ENCODE data around the gene AP4E1.
"Not testable (repeated sequence)": the region's sequence is repeated elsewhere in the genome, so short reads cannot be mapped to it uniquely, and the experiment has no call there.

The AP4E1 gene

DNA sequence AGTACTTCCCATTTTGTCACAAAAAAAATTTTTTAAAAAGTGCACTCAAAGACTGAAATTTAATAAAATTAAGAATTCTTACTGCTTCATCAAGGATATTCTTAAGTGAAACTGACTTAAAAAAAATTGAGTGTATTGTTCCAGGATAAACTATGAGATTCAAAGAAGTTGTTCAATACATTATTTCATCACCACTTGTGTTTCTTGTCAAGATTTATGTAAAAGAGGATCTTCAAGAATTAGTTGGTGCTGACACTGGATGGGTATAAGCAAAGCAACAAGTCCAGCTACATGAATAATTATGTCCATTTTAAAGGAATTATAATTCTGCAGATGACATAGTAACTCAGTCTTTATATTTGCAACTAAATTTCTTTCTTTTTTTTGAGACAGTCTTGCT is 4.3 kb upstream of the AP4E1 start:
- no peak for DNase-seq (ENCODE audit: low spot score in 2 of 2)

DNA sequence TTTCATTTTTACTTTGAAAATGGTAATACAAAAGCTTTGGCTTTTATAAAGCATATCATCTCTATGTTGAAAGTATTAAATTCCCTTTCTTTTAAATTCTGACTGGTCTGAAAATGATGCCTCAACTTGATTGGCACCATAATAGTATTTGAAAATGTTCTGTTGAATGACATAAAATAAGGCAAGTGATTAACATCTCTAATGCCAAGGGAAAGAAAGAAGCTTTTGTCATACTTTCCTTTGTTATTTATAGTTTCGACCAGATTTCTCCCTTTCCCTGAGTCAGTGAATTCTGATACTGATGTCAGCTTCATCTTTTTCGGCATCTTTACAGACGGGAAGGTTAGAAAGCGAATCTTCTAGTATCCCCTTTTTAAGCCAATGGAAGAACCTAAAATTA is 3.4 kb upstream of the AP4E1 start:
- no peak overlapping the region for H3K4me3 Mint-ChIP-seq
- ATAC-seq (replicated peaks; ENCODE audit: extremely low read depth, poor library complexity, severe bottlenecking) (no peak), DNase-seq (ENCODE audit: low spot score in 2 of 2) (no peak)
- no peaks in the 10 kb centered on the region for H3K27me3 Mint-ChIP-seq
- H3K9me3 Mint-ChIP-seq = no peaks in the 10 kb centered on the region
- peaks cover 17% of the 10 kb centered on the region for H3K4me1 Mint-ChIP-seq
- no peak overlapping the region for H3K27ac Mint-ChIP-seq (ENCODE audit: low read depth)
- H3K36me3 Mint-ChIP-seq (ENCODE audit: insufficient read depth) = peaks cover 30% of the 10 kb centered on the region

More for the DNA sequence above, 4.3 kb upstream of the AP4E1 start:
- Mint-ChIP-seq H3K27me3 (no peaks in the 10 kb centered on the region), H3K36me3 (ENCODE audit: insufficient read depth) (peaks cover 27% of the 10 kb centered on the region), H3K4me3 (no peak overlapping the region), H3K9me3 (no peaks in the 10 kb centered on the region), H3K27ac (ENCODE audit: low read depth) (no peak overlapping the region), H3K4me1 (peaks cover 15% of the 10 kb centered on the region)
- ATAC-seq (replicated peaks; ENCODE audit: extremely low read depth, poor library complexity, severe bottlenecking) = no peak

DNA sequence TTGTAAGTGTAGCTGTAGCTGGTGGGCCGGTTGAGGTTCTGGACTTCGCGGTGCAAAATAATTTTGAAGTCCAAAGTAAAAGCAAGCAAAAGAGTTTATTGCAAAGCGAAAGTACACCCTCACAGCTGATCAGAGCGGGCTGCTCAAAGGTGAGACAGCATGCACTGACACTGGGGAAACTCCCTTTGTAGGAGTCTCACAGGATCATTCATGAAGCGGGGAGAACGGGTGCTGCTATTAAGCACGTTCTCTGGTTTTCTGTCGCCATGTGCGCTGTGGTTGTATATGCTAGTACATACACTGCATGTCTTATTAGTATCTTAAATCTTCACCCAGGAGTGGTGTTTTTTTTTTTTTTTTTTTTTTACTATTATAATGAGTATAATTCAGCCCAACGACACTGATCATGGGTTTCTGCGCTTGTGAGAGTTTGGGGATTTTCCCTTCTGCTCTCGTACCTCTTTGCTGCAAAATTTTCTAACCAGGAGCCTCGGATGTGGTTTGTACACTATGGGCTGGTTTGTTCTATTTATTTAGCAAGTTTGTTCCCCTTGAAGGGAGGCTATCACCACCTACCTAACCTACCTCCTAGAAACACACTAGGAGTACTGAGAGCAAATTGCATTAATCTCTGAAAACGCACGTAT is 1.4 kb upstream of the AP4E1 start:
- ATAC-seq (replicated peaks; ENCODE audit: extremely low read depth, poor library complexity, severe bottlenecking) (peak; percentile 75), DNase-seq (ENCODE audit: low spot score in 2 of 2) (peak; percentile 47 to 82)
- H3K27ac Mint-ChIP-seq (ENCODE audit: low read depth) = peak overlapping the region; percentile 98
- H3K4me3 Mint-ChIP-seq = peak overlapping the region; percentile 92
- peaks cover 27% of the 10 kb centered on the region for H3K4me1 Mint-ChIP-seq
- H3K9me3 Mint-ChIP-seq = no peaks in the 10 kb centered on the region
- peaks cover 36% of the 10 kb centered on the region for H3K36me3 Mint-ChIP-seq (ENCODE audit: insufficient read depth)
- H3K27me3 Mint-ChIP-seq = no peaks in the 10 kb centered on the region

- peaks cover 27% of the 10 kb centered on the region for H3K4me1 Mint-ChIP-seq
- H3K4me3 Mint-ChIP-seq = peak overlapping the region; percentile 92
- H3K36me3 Mint-ChIP-seq (ENCODE audit: insufficient read depth) = peaks cover 38% of the 10 kb centered on the region
- H3K27ac Mint-ChIP-seq (ENCODE audit: low read depth) = peak overlapping the region; percentile 98
- H3K9me3 Mint-ChIP-seq = no peaks in the 10 kb centered on the region
- DNase-seq (ENCODE audit: low spot score in 2 of 2) (peak; percentile 37 to 40), ATAC-seq (replicated peaks; ENCODE audit: extremely low read depth, poor library complexity, severe bottlenecking) (peak; percentile 40)
- H3K27me3 Mint-ChIP-seq = no peaks in the 10 kb centered on the region
These were observed 778 bp upstream of the AP4E1 start for GRCh38 chr15:50907601-50908208.

DNA sequence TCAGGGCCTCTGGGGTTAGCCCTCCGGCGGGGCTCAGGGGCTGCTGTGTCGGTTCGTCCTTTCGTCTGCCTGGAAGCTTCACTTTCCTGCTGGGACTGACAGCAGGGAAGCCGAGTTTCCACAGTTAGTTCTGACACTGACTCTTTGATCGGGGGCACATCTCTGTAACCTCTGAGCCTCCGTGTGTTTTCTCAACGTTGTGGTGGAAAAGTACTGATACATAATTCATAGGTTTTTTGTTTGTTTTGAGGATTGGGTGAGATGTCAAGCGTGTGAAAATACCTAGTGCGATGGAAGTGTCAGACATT is 481 bp downstream of the AP4E1 start:
- no peak for DNase-seq (ENCODE audit: low spot score in 2 of 2)
- Mint-ChIP-seq H3K27me3 (no peaks in the 10 kb centered on the region), H3K27ac (ENCODE audit: low read depth) (peak overlapping the region; percentile 98), H3K4me3 (peak overlapping the region; percentile 92), H3K36me3 (ENCODE audit: insufficient read depth) (peaks cover 42% of the 10 kb centered on the region), H3K4me1 (peaks cover 32% of the 10 kb centered on the region), H3K9me3 (no peaks in the 10 kb centered on the region)
- ATAC-seq (replicated peaks; ENCODE audit: extremely low read depth, poor library complexity, severe bottlenecking) = no peak

DNA sequence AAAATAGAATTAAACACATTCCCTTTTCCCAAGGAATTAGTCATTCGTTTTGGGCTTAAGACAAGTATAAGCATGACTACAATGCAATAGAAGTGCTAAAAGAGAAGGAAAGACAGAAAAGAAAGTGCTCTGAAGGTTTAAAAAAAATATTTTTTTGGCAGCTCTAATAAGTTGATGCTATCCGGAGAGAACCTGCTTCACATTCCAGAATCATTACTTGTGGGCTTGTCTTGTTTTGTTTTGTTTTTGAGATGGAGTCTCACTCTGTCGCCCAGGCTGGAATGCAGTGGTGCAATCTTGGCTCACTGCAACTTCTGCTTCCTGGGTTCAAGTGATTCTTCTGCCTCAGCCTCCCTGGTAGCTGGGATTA is 1.9 kb downstream of the AP4E1 start:
- peak overlapping the region; percentile 36 for H3K4me3 Mint-ChIP-seq
- DNase-seq (ENCODE audit: low spot score in 2 of 2); H3K27me3 Mint-ChIP-seq; ATAC-seq (replicated peaks; ENCODE audit: extremely low read depth, poor library complexity, severe bottlenecking); H3K9me3 Mint-ChIP-seq: not testable (repeated sequence)
- peaks cover 46% of the 10 kb centered on the region for H3K36me3 Mint-ChIP-seq (ENCODE audit: insufficient read depth)
- H3K27ac Mint-ChIP-seq (ENCODE audit: low read depth) = peak overlapping the region; percentile 98
- H3K4me1 Mint-ChIP-seq = peaks cover 32% of the 10 kb centered on the region

DNA sequence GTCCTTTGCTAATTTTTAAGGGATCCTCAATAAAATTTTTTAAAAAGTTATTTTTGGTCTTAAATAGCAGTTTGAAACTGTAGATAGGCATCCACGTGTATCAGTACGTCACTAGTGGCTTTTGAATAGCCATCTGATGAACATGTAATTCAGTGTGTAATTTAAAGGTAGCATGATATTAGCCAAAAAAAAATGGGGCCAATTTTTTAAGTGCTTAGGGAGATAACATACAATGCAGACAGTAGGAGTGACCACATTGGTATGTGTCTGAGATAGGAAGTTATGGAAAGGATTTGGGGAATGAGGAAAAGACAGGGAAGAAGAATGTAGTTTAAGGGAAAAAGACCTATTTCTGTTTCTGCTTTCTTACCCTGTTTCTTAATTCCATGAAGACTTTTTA is 2.5 kb downstream of the AP4E1 start:
- Mint-ChIP-seq H3K27me3 (no peaks in the 10 kb centered on the region), H3K4me1 (peaks cover 32% of the 10 kb centered on the region), H3K27ac (ENCODE audit: low read depth) (no peak overlapping the region), H3K36me3 (ENCODE audit: insufficient read depth) (peaks cover 46% of the 10 kb centered on the region), H3K4me3 (no peak overlapping the region), H3K9me3 (no peaks in the 10 kb centered on the region)
- DNase-seq (ENCODE audit: low spot score in 2 of 2) = no peak
- ATAC-seq (replicated peaks; ENCODE audit: extremely low read depth, poor library complexity, severe bottlenecking) = no peak

DNA sequence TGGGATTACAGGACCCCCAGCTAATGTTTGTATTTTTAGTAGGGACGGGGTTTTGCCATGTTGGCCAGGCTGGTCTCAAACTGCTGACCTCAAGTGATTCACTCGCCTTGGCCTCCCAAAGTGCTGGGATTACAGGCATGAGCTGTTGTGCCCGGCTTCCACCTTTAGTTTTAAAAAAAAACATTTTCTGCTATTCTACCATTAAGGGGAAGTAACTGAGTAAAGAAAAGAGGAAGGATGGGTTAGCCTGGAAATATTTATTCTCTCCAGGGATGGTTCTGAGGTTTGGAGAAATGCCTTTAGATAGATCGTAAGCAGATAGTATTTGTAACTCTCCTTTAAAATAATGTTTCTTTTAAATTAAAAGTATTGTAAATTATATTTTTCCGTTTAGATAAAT is 3.1 kb downstream of the AP4E1 start:
- Mint-ChIP-seq H3K27ac (ENCODE audit: low read depth) (no peak overlapping the region), H3K36me3 (ENCODE audit: insufficient read depth) (peaks cover 45% of the 10 kb centered on the region), H3K4me3 (no peak overlapping the region), H3K27me3 (no peaks in the 10 kb centered on the region), H3K9me3 (no peaks in the 10 kb centered on the region), H3K4me1 (peaks cover 32% of the 10 kb centered on the region)
- ATAC-seq (replicated peaks; ENCODE audit: extremely low read depth, poor library complexity, severe bottlenecking) (no peak), DNase-seq (ENCODE audit: low spot score in 2 of 2) (no peak)

DNA sequence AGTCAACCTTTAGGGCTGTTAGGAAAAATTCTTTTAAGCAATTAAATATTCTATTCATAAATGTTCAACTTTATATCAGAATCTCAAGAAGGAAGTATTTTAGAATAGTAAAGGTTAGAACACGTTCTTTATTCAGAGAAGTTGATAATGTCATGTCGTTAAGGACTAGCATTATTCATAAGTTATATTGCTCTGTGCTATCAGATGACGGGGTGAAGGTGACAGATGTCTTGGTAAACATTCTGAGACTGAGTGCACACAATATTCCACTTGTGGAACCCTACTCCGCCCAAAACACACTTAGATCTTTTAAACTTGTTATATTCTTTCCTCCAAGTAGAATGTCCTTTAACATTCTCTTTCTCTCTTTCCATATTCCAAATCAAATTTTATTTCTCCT is 7.9 kb downstream of the AP4E1 start:
- no peak overlapping the region for H3K27ac Mint-ChIP-seq (ENCODE audit: low read depth)
- DNase-seq (ENCODE audit: low spot score in 2 of 2) (no peak), ATAC-seq (replicated peaks; ENCODE audit: extremely low read depth, poor library complexity, severe bottlenecking) (no peak)
- peaks cover 49% of the 10 kb centered on the region for H3K36me3 Mint-ChIP-seq (ENCODE audit: insufficient read depth)
- no peak overlapping the region for H3K4me3 Mint-ChIP-seq
- no peaks in the 10 kb centered on the region for H3K9me3 Mint-ChIP-seq
- H3K27me3 Mint-ChIP-seq = no peaks in the 10 kb centered on the region
- H3K4me1 Mint-ChIP-seq = peaks cover 5% of the 10 kb centered on the region

- peaks cover 36% of the 10 kb centered on the region for H3K36me3 Mint-ChIP-seq (ENCODE audit: insufficient read depth)
These were observed 10.9 kb downstream of the AP4E1 start for GRCh38 chr15:50919359-50919758.

GRCh38 chr15:50925281-50925680 is 16.8 kb downstream of the AP4E1 start:
- H3K27ac Mint-ChIP-seq (ENCODE audit: low read depth) = no peak overlapping the region
- H3K36me3 Mint-ChIP-seq (ENCODE audit: insufficient read depth) = peaks cover 50% of the 10 kb centered on the region
- H3K4me1 Mint-ChIP-seq = peaks cover 6% of the 10 kb centered on the region
- no peaks in the 10 kb centered on the region for H3K27me3 Mint-ChIP-seq
- no peak for DNase-seq (ENCODE audit: low spot score in 2 of 2)
- no peaks in the 10 kb centered on the region for H3K9me3 Mint-ChIP-seq
- no peak overlapping the region for H3K4me3 Mint-ChIP-seq
- ATAC-seq (replicated peaks; ENCODE audit: extremely low read depth, poor library complexity, severe bottlenecking) = no peak

More at GRCh38 chr15:50919359-50919758, 10.9 kb downstream of the AP4E1 start:
- H3K4me1 Mint-ChIP-seq; DNase-seq (ENCODE audit: low spot score in 2 of 2); H3K27me3 Mint-ChIP-seq; H3K9me3 Mint-ChIP-seq; ATAC-seq (replicated peaks; ENCODE audit: extremely low read depth, poor library complexity, severe bottlenecking); H3K27ac Mint-ChIP-seq (ENCODE audit: low read depth); H3K4me3 Mint-ChIP-seq: not testable (repeated sequence)

- H3K27me3 Mint-ChIP-seq = no peaks in the 10 kb centered on the region
- H3K9me3 Mint-ChIP-seq = no peaks in the 10 kb centered on the region
- peaks cover 52% of the 10 kb centered on the region for H3K36me3 Mint-ChIP-seq (ENCODE audit: insufficient read depth)
- no peak for DNase-seq (ENCODE audit: low spot score in 2 of 2)
- H3K4me3 Mint-ChIP-seq = no peak overlapping the region
- no peaks in the 10 kb centered on the region for H3K4me1 Mint-ChIP-seq
- ATAC-seq (replicated peaks; ENCODE audit: extremely low read depth, poor library complexity, severe bottlenecking) = no peak
- no peak overlapping the region for H3K27ac Mint-ChIP-seq (ENCODE audit: low read depth)
These were observed 20.6 kb downstream of the AP4E1 start for GRCh38 chr15:50929062-50929461.

DNA sequence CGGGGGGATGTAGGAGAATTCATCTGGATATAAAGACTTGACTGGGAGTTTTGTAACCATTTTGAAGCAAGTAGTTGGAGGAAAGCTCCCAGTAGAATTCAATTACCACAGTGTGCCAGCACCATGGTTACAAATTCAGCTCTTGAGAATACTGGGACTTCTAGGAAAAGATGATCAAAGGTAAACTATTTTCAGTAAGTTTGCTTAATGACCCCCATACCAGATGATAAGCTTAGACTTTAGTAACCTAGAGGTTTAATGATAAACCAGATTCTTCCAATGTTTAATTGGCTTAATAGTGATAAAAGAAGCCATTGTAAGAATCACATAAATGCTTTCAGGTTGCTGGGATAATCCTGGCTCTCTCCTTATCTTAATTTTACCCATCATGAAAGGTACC is 22.3 kb downstream of the AP4E1 start:
- Mint-ChIP-seq H3K4me3 (no peak overlapping the region), H3K36me3 (ENCODE audit: insufficient read depth) (peaks cover 48% of the 10 kb centered on the region), H3K4me1 (no peaks in the 10 kb centered on the region), H3K27ac (ENCODE audit: low read depth) (no peak overlapping the region), H3K27me3 (no peaks in the 10 kb centered on the region), H3K9me3 (no peaks in the 10 kb centered on the region)
- DNase-seq (ENCODE audit: low spot score in 2 of 2) = no peak
- no peak for ATAC-seq (replicated peaks; ENCODE audit: extremely low read depth, poor library complexity, severe bottlenecking)

Measured in central memory CD8-positive, alpha-beta T cell (primary cell).